Right lobe of liver (tissue), 4 donors: ENCODE results near the gene CEACAM8.

Experiments
- POLR2A ChIP-seq: fragments of 450-650 bp; IDR thresholded peaks from one replicate; pipeline ENCODE4 v1.6.1; 2017; ENCODE audit warnings: antibody characterized with exemption, mild to moderate bottlenecking
- TF ChIP-seq, protein P1 (sequence below), 4 donors: fragments of 200-600 bp in 3 of 4; fragments of 450-650 bp in 1 of 4; IDR thresholded peaks; one replicate each; pipeline versions ENCODE4 v1.5.1 to v1.8.0; 2016 to 2022; ENCODE audit warnings: antibody characterized with exemption in 4 of 4, mild to moderate bottlenecking in 2 of 4
- donor health status: DM: no; HTN: no; CAD: no.
- donor health status: DM: no; HTN: no; CAD: no.
- donor health status: DM: no; HTN: yes; CAD: no.

DNA sequence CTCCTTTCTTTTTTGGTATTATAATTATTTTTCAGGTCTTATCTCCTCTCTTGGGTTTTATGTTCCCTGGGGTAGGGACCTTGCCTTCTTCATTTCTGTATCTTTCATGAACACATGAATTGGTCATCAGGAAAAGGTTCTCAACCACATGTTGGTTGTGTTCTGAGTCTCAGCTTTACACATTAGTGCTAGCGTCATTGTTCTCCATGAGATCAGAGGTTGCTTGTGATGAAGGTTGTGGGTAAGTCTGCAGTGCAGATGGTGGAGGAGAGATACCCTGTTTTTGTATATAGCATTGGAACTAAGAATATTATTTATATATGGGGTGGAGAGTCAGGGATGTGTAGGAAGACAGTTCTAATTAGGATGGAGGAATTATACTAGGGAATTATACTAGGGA lies 24.5 kb upstream of the CEACAM8 start:
- no peak for TF ChIP-seq POLR2A
- TF ChIP-seq, protein P1, sequence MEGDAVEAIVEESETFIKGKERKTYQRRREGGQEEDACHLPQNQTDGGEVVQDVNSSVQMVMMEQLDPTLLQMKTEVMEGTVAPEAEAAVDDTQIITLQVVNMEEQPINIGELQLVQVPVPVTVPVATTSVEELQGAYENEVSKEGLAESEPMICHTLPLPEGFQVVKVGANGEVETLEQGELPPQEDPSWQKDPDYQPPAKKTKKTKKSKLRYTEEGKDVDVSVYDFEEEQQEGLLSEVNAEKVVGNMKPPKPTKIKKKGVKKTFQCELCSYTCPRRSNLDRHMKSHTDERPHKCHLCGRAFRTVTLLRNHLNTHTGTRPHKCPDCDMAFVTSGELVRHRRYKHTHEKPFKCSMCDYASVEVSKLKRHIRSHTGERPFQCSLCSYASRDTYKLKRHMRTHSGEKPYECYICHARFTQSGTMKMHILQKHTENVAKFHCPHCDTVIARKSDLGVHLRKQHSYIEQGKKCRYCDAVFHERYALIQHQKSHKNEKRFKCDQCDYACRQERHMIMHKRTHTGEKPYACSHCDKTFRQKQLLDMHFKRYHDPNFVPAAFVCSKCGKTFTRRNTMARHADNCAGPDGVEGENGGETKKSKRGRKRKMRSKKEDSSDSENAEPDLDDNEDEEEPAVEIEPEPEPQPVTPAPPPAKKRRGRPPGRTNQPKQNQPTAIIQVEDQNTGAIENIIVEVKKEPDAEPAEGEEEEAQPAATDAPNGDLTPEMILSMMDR (IDR thresholded peaks at IDR 0.05), result no peak
